ENCODE results near the gene FGB. TPM values are rescaled to one million over a fixed set of nuclear protein-coding genes. Genes with fewer than 3 reads are reported as not detected.

FGB gene
- total RNA-seq, 1 donor from 2014 or later, result 0.95 TPM

DNA sequence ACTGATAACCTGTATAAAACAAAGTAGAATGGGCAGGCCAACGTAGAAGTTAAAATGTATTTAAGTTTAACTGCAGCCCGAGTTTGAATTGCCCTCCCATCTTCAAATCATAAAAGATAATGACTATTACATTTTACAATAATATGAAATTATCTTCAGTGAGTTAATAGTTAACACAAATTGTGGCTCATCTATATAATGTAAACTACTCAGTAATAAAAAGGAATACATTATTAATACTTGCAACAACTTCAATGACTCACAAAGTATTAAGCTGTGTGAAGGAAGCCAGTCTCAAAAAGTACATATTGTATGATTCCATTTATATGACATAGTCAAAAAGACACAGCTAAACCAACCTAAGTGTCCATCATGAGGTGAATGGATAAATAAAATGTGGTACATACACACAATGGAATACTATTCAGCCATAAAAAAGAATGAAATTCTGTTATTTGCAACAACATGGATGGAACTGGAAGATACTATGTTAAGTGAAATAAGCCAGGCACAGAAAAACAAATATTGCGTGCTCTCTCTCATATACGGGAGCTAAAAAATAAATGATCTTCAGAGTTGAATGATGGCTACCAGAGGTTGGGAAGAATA is 20.4 kb upstream of the FGB start:
- Histone ChIP-seq H3K27ac (no peak overlapping the region), H3K9me3 (no peaks in the 10 kb centered on the region), H3K36me3 (peaks cover 100% of the 10 kb centered on the region), H3K4me1 (no peaks in the 10 kb centered on the region), H3K4me3 (no peak overlapping the region), H3K27me3 (ENCODE audit: low read depth) (no peaks in the 10 kb centered on the region)
- TF ChIP-seq, protein P1, sequence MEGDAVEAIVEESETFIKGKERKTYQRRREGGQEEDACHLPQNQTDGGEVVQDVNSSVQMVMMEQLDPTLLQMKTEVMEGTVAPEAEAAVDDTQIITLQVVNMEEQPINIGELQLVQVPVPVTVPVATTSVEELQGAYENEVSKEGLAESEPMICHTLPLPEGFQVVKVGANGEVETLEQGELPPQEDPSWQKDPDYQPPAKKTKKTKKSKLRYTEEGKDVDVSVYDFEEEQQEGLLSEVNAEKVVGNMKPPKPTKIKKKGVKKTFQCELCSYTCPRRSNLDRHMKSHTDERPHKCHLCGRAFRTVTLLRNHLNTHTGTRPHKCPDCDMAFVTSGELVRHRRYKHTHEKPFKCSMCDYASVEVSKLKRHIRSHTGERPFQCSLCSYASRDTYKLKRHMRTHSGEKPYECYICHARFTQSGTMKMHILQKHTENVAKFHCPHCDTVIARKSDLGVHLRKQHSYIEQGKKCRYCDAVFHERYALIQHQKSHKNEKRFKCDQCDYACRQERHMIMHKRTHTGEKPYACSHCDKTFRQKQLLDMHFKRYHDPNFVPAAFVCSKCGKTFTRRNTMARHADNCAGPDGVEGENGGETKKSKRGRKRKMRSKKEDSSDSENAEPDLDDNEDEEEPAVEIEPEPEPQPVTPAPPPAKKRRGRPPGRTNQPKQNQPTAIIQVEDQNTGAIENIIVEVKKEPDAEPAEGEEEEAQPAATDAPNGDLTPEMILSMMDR (IDR thresholded peaks at IDR 0.05), result no peak
- no peak for DNase-seq
- intact Hi-C loops (cut with DNase I), result no loop called here
- no peak for ATAC-seq

GRCh38 chr4:154545689-154546088 is 17.1 kb upstream of the FGB start:
- H3K9me3 ChIP-seq, result no peaks in the 10 kb centered on the region
- ATAC-seq, result no peak
- peaks cover 75% of the 10 kb centered on the region for H3K36me3 ChIP-seq

GRCh38 chr4:154549894-154550790 is 12.7 kb upstream of the FGB start, which contains the start of gene PLRG1:
PLRG1 (minus strand) TSS chr4:154550400; CDS start chr4:154550308, 92 bp downstream.
- intact Hi-C loops (cut with DNase I), result loop anchor here (10.0 kb wide), 1 partner anchor 65 kb away; the partner anchor contains the start of gene FGG
- TF ChIP-seq, protein P1 (IDR thresholded peaks at IDR 0.05), result no peak
- Histone ChIP-seq H3K36me3 (peaks cover 31% of the 10 kb centered on the region), H3K4me3 (peak within 1 kb of the TSS; percentile 83), H3K9me3 (no peaks in the 10 kb centered on the region), H3K27ac (peak within 1 kb of the TSS; percentile 86), H3K27me3 (ENCODE audit: low read depth) (no peaks in the 10 kb centered on the region), H3K4me1 (peaks cover 25% of the 10 kb centered on the region)
- ATAC-seq, result peak; percentile 100
- peak; percentile 98 for DNase-seq

More at GRCh38 chr4:154545689-154546088, 17.1 kb upstream of the FGB start:
- Histone ChIP-seq H3K4me3 (no peak overlapping the region), H3K27me3 (ENCODE audit: low read depth) (no peaks in the 10 kb centered on the region), H3K27ac (no peak overlapping the region), H3K4me1 (peaks cover 22% of the 10 kb centered on the region)
- TF ChIP-seq, protein P1 (IDR thresholded peaks at IDR 0.05), result no peak
- intact Hi-C loops (cut with DNase I), result no loop called here
- no peak for DNase-seq

DNA sequence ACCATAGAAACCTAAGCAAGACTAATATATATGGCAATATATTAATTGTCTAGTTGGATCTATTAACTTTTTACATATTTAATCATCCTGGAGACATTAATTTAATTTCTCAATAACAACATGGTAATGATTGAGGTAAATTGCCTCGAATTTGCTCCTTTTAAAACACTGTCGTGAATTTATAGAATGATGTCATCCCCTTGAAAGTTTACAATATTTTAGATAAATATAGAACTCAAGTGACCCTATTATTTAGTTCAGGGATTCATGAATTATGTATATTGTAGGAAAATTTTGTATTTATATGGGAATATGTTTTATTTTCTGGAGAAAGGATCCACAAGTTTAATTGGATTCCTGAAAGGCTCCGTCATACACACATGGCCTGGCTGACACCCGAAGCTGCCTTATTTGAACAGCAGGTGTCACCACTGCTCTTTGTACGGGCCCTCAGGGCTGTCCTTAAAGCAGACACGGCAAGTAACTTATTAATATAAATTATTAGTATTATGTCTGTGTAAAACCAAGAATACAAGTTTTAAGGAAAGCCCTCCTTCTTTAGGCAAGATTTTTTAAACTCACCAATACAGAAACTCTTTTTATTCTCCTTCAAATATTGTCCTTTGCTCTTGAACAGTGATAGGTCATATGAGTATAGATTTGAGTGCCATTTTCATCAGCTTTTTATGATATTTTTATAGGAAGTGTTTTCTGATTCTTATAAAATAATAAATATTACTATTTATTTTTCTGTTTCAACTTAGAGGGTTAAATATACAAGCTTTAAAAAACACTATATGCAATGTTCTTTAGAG is 10.7 kb upstream of the FGB start:
- peaks cover 25% of the 10 kb centered on the region for H3K4me1 ChIP-seq
- peak; percentile 80 to 82 for ATAC-seq
- no peak overlapping the region for H3K27ac ChIP-seq
- TF ChIP-seq, protein P1 (IDR thresholded peaks at IDR 0.05), result peak; percentile 92
- no peaks in the 10 kb centered on the region for H3K27me3 ChIP-seq (ENCODE audit: low read depth)
- no peak overlapping the region for H3K4me3 ChIP-seq
- peak; percentile 74 for DNase-seq
- H3K9me3 ChIP-seq, result no peaks in the 10 kb centered on the region
- intact Hi-C loops (cut with DNase I), result loop anchor here (10.0 kb wide), 1 partner anchor 63 kb away; the partner anchor contains the start of gene FGG
- peaks cover 12% of the 10 kb centered on the region for H3K36me3 ChIP-seq

DNA sequence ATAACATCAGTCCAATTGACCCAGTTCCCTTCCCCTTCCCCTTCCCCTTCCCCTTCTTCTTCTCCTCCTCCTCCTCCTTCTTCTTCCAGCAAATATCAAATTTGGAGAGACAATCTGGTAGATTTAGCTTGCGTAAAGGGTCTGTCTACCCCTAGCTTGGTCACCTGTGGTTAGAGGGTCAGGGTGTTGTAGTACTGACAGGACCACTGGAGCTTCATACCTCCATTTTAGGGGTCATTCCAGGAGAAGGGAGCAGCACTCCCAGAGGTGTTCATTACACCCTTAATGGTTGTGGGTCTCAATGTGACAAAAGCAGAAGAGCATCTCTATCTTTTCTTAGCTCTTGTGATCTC is 3.7 kb upstream of the FGB start:
- H3K36me3 ChIP-seq, result no peaks in the 10 kb centered on the region
- TF ChIP-seq, protein P1 (IDR thresholded peaks at IDR 0.05), result no peak
- intact Hi-C loops (cut with DNase I), result loop anchor here (10.0 kb wide), 1 partner anchor 56 kb away; the partner anchor contains the start of gene FGG
- no peaks in the 10 kb centered on the region for H3K9me3 ChIP-seq
- ATAC-seq, result no peak
- no peaks in the 10 kb centered on the region for H3K4me1 ChIP-seq
- H3K27ac ChIP-seq, result no peak overlapping the region
- no peaks in the 10 kb centered on the region for H3K27me3 ChIP-seq (ENCODE audit: low read depth)
- H3K4me3 ChIP-seq, result no peak overlapping the region
- DNase-seq, result no peak

All from lower lobe of right lung (tissue), 2 donors.